Measurements from ENCODE around the gene TRRAP. TPM values are rescaled to one million over a fixed set of nuclear protein-coding genes. Genes with fewer than 3 reads are reported as not detected.

Gene TRRAP
- total and polyA plus RNA-seq, 7 donors, result 2.4 to 35.5 (median 18.9) TPM

GRCh38 chr7:98935811-98936210, 57.5 kb downstream of the TRRAP start:
- no peak for DNase-seq
- Histone ChIP-seq H3K9me3 (no peaks in the 10 kb centered on the region), H3K27ac (no peak overlapping the region), H3K4me1 (no peaks in the 10 kb centered on the region), H3K4me3 (no peak overlapping the region), H3K36me3 (peaks cover 21 to 100% (median 66%) of the 10 kb centered on the region in 4 donors), H3K27me3 (no peaks in the 10 kb centered on the region)
- WGBS, 2 donors, result 81 to 89% methylated on average over 2 of the region's 2 CpGs
- TF ChIP-seq CTCF (IDR thresholded peaks at IDR 0.05) (no peak), EP300 (IDR thresholded peaks at IDR 0.05) (no peak)
- intact Hi-C loops (cut with DNase I), result no loop called here

- no peaks in the 10 kb centered on the region for H3K27me3 ChIP-seq
- TF ChIP-seq EP300 (IDR thresholded peaks at IDR 0.05) (no peak), POLR2AphosphoS5 (IDR thresholded peaks at IDR 0.05) (no peak), CTCF (IDR thresholded peaks at IDR 0.05) (no peak), POLR2A (IDR thresholded peaks at IDR 0.05) (no peak)
- WGBS, 2 donors, result 25 to 73% methylated on average over 6 of the region's 6 CpGs
- no peak overlapping the region for H3K4me3 ChIP-seq
- H3K27ac ChIP-seq, result no peak overlapping the region
- peaks cover 0 to 7% (median 0%) of the 10 kb centered on the region in 4 donors for H3K4me1 ChIP-seq
- no peaks in the 10 kb centered on the region for H3K9me3 ChIP-seq
- intact Hi-C loops (cut with DNase I), result no loop called here
- H3K36me3 ChIP-seq, result peaks cover under 1 to 84% (median 46%) of the 10 kb centered on the region in 4 donors
- DNase-seq, result no peak
Measured at GRCh38 chr7:98943336-98943735, 65.0 kb downstream of the TRRAP start.

GRCh38 chr7:98944386-98944785, 66.1 kb downstream of the TRRAP start:
- intact Hi-C loops (cut with DNase I), result no loop called here
- TF ChIP-seq POLR2AphosphoS5 (IDR thresholded peaks at IDR 0.05) (no peak), POLR2A (IDR thresholded peaks at IDR 0.05) (no peak), CTCF (IDR thresholded peaks at IDR 0.05) (no peak), EP300 (IDR thresholded peaks at IDR 0.05) (no peak)
- DNase-seq, result no peak
- no peaks in the 10 kb centered on the region for H3K27me3 ChIP-seq
- H3K4me1 ChIP-seq, result peaks cover 0 to 7% (median 0%) of the 10 kb centered on the region in 4 donors
- H3K36me3 ChIP-seq, result peaks cover 11 to 84% (median 52%) of the 10 kb centered on the region in 4 donors
- H3K27ac ChIP-seq, result no peak overlapping the region
- no peak overlapping the region for H3K4me3 ChIP-seq
- no peaks in the 10 kb centered on the region for H3K9me3 ChIP-seq
- 80 to 82% methylated on average over 4 of the region's 4 CpGs for WGBS, 2 donors

- H3K4me1 ChIP-seq, result peaks cover 0 to 7% (median 0%) of the 10 kb centered on the region in 4 donors
- H3K36me3 ChIP-seq, result peaks cover 26 to 84% (median 57%) of the 10 kb centered on the region in 4 donors
- WGBS, 2 donors, result 86 to 93% methylated on average over 7 of the region's 7 CpGs
- H3K27ac ChIP-seq, result no peak overlapping the region
- TF ChIP-seq POLR2AphosphoS5 (IDR thresholded peaks at IDR 0.05) (no peak), CTCF (IDR thresholded peaks at IDR 0.05) (no peak), POLR2A (IDR thresholded peaks at IDR 0.05) (no peak), EP300 (IDR thresholded peaks at IDR 0.05) (no peak)
- H3K4me3 ChIP-seq, result no peak overlapping the region
- intact Hi-C loops (cut with DNase I), result no loop called here
- H3K9me3 ChIP-seq, result no peaks in the 10 kb centered on the region
- no peak for DNase-seq
- H3K27me3 ChIP-seq, result no peaks in the 10 kb centered on the region
Measured at GRCh38 chr7:98945852-98946251, 67.5 kb downstream of the TRRAP start.

- intact Hi-C loops (cut with DNase I), result no loop called here
- DNase-seq, result no peak
- Histone ChIP-seq H3K4me1 (peaks cover 0 to 7% (median 0%) of the 10 kb centered on the region in 4 donors), H3K27me3 (no peaks in the 10 kb centered on the region), H3K36me3 (peaks cover 31 to 84% (median 57%) of the 10 kb centered on the region in 4 donors), H3K9me3 (no peaks in the 10 kb centered on the region), H3K27ac (no peak overlapping the region), H3K4me3 (no peak overlapping the region)
- no peak for TF ChIP-seq POLR2A (IDR thresholded peaks at IDR 0.05)
- no peak for TF ChIP-seq POLR2AphosphoS5 (IDR thresholded peaks at IDR 0.05)
- no peak for TF ChIP-seq EP300 (IDR thresholded peaks at IDR 0.05)
- no peak for TF ChIP-seq CTCF (IDR thresholded peaks at IDR 0.05)
- WGBS, 2 donors, result 97 to 98% methylated on average over 8 of the region's 8 CpGs
Measured at GRCh38 chr7:98946389-98946788, 68.1 kb downstream of the TRRAP start.
